ENCODE results near the gene BMPR1B. TPM values are rescaled to one million over a fixed set of nuclear protein-coding genes. Genes with fewer than 3 reads are reported as not detected.

BMPR1B gene
- total and polyA plus RNA-seq, 2 of the 4 experiments (the other 2 are of a cell fraction), result 0.24 to 0.90 TPM

GRCh38 chr4:94979621-94980020, 221.9 kb downstream of the BMPR1B start:
- Histone ChIP-seq H3K79me1 (ENCODE audit: low read depth in 1 of 2, low read length in 2 of 2) (no peaks in the 10 kb centered on the region), H2BK5ac (ENCODE audit: low read depth, low read length, poor library complexity, severe bottlenecking) (no peak overlapping the region), H3K4me2 (ENCODE audit: low read depth, low read length) (no peak overlapping the region), H2BK120ac (ENCODE audit: low read depth, low read length) (no peak overlapping the region), H3K9me1 (ENCODE audit: insufficient read depth, low read length) (no peaks in the 10 kb centered on the region; the same call in 1 of the 2 replicates), H3K4me1 (ENCODE audit: control insufficient read depth, insufficient read depth, low read length) (0 out of 2 replicates have a peak, but pooled peaks cover 1% of the 10 kb centered on the region), H3K27ac (ENCODE audit: insufficient read depth, low read length) (no peak overlapping the region), H3K56ac (ENCODE audit: extremely low read depth, insufficient read depth, low read length) (no peak overlapping the region), H2AK9ac (replicated peaks; ENCODE audit: low read depth, low read length, poor library complexity) (no peak overlapping the region), H4K8ac (ENCODE audit: low read depth in 2 of 2, low read length in 2 of 2) (no peak overlapping the region), H4K20me1 (ENCODE audit: insufficient read depth, low read length) (no peaks in the 10 kb centered on the region), H3K9ac (ENCODE audit: low read depth, low read length) (no peak overlapping the region), H3K4ac (ENCODE audit: low read depth, low read length) (no peak overlapping the region), H3K9me3 (ENCODE audit: control insufficient read depth, insufficient read depth, low read length) (no peaks in the 10 kb centered on the region), H4K5ac (ENCODE audit: low read depth, low read length) (no peak overlapping the region), H3K23ac (ENCODE audit: low read depth, low read length) (no peak overlapping the region), H3K18ac (ENCODE audit: low read depth, low read length) (no peak overlapping the region), H2BK20ac (ENCODE audit: low read depth, low read length) (no peak overlapping the region), H2AK5ac (ENCODE audit: low read depth, low read length) (no peak overlapping the region), H3K4me3 (ENCODE audit: insufficient read depth, low read depth, low read length) (no peak overlapping the region), H3K36me3 (ENCODE audit: control insufficient read depth, insufficient read depth, low read length) (no peaks in the 10 kb centered on the region), H2AFZ (replicated peaks; ENCODE audit: low read length, poor library complexity) (no peak overlapping the region), H3K27me3 (ENCODE audit: control insufficient read depth, insufficient read depth, low read length) (no peaks in the 10 kb centered on the region), H3K14ac (replicated peaks; ENCODE audit: low read depth, low read length) (no peak overlapping the region), H4K91ac (ENCODE audit: insufficient read depth, low read depth, low read length) (no peak overlapping the region), H2BK15ac (ENCODE audit: low read depth, low read length) (no peak overlapping the region)
- no peak for TF ChIP-seq RFX5 (IDR thresholded peaks at IDR 0.05; ENCODE audit: low read depth, low read length)
- no peak for TF ChIP-seq NFE2L2 (IDR thresholded peaks at IDR 0.05; ENCODE audit: low read depth, low read length)
- TF ChIP-seq ELK1 (IDR thresholded peaks at IDR 0.05; ENCODE audit: borderline replicate concordance, low read depth, low read length), result no peak
- no peak for TF ChIP-seq CEBPB (IDR thresholded peaks at IDR 0.05; ENCODE audit: low read depth, low read length)
- no peak for TF ChIP-seq BHLHE40 (IDR thresholded peaks at IDR 0.05; ENCODE audit: low read depth, low read length)
- no peak for TF ChIP-seq USF2 (IDR thresholded peaks at IDR 0.05; ENCODE audit: low read depth, low read length)
- TF ChIP-seq POLR2A (IDR thresholded peaks at IDR 0.05; ENCODE audit: low read depth, low read length), result no peak
- TF ChIP-seq FOS (IDR thresholded peaks at IDR 0.05; ENCODE audit: low read depth, low read length), result no peak
- no peak for TF ChIP-seq MAZ (IDR thresholded peaks at IDR 0.05; ENCODE audit: borderline replicate concordance, low read depth, low read length)
- no peak for TF ChIP-seq CTCF (conservative IDR thresholded peaks at IDR 0.05; ENCODE audit: low read depth, low read length)
- TF ChIP-seq CHD1 (IDR thresholded peaks at IDR 0.05; ENCODE audit: low read depth, low read length), result no peak
- TF ChIP-seq MXI1 (IDR thresholded peaks at IDR 0.05; ENCODE audit: borderline replicate concordance, low read depth, low read length), result no peak
- TF ChIP-seq RCOR1 (IDR thresholded peaks at IDR 0.05; ENCODE audit: insufficient replicate concordance, low read length), result no peak
- no peak for TF ChIP-seq MAFK (IDR thresholded peaks at IDR 0.05; ENCODE audit: low read depth, low read length)
- ATAC-seq (ENCODE audit: low read depth) (no peak), DNase-seq (no peak)
- POLR2A ChIA-PET (ENCODE audit: unreplicated experiment), result no interaction called here
- BruUV-seq (replicated peaks), result no TSS peak
- CTCF ChIA-PET, result no interaction called here
- in situ Hi-C loops (cut with MboI; ENCODE audit: low sequenced_read_pairs), result no loop called here
- intact Hi-C loops (cut with micrococcal nuclease), result no loop called here
- no CpG with 5 or more reads among the region's 5 CpGs for WGBS, 2 experiments (ENCODE audit: extremely low coverage in 2 of 2, insufficient read length in 1 of 2)
- dilution Hi-C loops (cut with HindIII; ENCODE audit: low sequenced_read_pairs, unreplicated experiment), result no loop called here

All from IMR-90 (cell line).